Measurements from ENCODE around the gene ORAI2.
"Not testable (repeated sequence)": the region's sequence is repeated elsewhere in the genome, so short reads cannot be mapped to it uniquely, and the experiment has no call there.

ORAI2 gene

GRCh38 chr7:102472126-102473041 lies 39.0 kb downstream of the ORAI2 start:
- no peak for DNase-seq

DNA sequence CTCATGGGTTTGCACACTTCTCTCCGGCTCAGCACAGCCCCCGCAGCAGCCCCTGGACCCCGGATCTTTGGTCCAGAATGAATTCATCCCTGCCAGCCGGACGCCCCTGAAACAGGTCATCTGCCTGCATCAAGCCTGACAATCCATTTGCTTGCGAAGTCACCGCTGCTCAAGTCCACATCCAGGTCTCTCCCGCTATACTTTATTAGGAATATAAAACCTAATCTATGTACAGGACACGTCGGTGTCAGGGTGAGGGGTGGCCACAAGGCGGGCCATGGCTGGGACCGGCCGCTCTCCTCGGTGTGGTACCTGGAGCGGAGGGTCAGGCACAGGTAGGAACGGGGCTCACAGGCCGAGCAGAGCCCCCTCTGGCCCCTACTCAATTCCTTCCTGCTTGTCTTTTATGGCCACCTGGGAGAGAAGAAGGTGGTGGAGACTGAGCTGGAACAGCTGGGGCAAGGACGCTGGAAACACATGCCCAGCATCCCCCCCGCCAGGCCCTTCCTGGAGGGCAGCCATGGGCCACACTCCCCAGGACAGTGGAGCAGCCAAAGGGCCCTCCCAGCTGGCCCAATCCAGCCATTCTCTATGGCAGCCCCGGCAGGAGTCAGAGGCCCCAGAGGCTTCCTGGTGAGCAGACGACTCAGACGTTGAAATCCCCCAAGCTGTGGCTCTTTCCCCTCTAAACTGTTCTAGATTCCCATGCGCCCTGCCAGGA lies 40.1 kb downstream of the ORAI2 start:
- no peak for DNase-seq

DNA sequence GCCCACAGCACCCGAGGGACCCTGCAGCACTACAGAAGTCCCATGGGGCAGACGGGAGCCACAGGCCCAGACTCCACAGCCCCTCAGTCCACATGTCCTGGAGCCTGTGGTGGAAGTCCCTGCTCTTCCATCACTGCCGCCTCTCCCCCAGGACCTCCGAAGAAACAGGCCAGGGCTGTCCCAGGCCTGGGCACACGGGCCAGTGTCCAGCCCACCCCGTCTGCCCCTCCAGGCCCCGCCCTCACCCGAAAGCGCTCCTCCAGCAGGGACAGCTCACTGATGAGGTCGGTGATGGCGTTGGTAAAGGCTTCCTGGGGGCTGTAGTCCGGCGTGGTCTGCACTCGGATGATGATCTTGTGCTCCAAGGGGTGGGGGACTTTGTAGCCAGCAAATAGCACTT lies 40.7 kb downstream of the ORAI2 start:
- not testable (repeated sequence) for DNase-seq

- DNase-seq, result not testable (repeated sequence)
Observed at GRCh38 chr7:102474736-102475435, 41.5 kb downstream of the ORAI2 start.

DNA sequence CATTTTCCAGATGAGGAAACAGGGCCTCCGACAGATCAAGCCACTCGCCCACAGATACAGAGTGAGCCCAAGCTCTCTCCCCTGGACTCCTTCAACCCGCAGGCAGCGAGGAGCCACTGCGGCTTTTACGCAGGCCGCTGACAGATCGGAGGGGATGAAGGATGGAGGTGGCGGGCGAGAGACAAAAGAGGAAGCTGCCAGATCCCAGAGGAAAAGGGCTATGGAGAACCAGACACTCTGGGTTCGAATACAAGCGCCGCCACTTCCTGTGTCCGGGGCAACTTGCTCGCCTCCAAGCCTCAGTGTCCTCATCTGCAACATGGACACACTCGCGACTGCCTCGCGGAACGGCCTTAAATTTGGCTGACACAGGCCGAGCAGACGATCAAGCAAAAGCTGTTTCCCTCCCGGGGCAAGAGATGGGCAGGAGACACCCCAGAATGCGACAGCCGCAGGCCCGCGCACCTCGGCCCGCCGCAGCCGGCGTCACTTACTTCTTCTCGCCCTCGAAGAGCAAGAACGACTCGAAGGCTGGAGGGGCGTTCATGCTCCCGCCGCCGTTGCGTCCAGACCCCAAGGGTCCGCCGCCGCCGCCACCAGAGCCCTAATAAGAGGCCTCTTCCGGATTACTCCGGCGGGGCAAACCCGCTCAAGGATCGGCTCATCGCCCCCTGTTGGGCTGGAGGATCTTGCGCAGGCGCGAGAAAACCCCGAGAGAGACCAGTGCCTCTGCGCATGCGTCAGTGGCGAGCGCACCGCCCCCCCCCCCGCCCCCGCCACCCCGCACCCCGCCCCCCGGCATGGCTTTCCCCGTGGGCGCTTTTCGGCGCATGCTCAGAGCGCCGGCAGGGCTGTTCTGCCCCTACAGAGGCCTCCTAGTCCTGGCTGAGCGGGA lies 45.2 kb downstream of the ORAI2 start, which contains the start of gene POLR2J:
Gene POLR2J (minus strand): TSS at position 609 of the 895 bp plus-strand sequence. CDS start 62 bp downstream, at position 547.
- not testable (repeated sequence) for DNase-seq

GRCh38 chr7:102479209-102479584 lies 45.8 kb downstream of the ORAI2 start:
- DNase-seq, result not testable (repeated sequence)

- not testable (repeated sequence) for DNase-seq
Observed at GRCh38 chr7:102479982-102480637, 46.7 kb downstream of the ORAI2 start.

DNA sequence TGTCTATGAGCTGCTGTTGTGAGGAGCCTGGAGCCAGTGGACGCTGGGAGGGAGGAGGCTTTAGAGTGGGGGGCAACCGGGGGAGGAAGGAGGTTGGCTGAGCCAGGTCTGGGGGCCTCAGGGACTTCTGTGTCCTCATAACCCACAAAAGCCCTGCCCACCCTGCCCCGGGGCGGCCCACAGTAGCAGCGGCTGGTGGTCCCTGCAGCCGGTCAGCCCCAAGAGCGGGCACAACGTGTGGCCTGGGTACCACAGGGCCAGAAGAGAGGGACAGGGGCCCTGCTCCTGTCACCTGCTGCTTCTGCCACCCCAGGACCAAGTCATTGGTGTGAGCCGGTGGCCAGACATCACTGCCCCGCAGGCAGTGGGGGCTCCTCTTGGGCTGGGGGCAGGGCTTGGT lies 48.6 kb downstream of the ORAI2 start:
- DNase-seq, result not testable (repeated sequence)

DNA sequence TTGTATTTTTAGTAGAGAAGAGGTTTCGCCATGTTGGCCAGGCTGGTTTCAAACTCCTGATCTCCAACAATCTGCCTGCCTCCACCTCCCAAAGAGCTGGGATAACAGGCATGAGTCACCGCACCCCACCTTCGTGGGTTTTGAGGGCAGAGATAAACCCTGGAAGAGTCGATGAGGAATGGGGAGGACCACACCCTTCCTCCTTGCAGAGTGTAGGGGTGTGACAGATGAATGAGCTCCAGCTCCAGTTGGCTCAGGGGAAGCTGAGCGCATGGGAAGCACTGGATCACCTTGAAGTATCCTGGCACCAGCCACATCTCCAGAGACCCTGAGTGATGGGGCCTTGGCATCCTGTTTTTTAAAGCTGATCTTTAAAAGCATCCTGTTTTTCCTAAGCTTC lies 50.9 kb downstream of the ORAI2 start:
- not testable (repeated sequence) for DNase-seq

DNA sequence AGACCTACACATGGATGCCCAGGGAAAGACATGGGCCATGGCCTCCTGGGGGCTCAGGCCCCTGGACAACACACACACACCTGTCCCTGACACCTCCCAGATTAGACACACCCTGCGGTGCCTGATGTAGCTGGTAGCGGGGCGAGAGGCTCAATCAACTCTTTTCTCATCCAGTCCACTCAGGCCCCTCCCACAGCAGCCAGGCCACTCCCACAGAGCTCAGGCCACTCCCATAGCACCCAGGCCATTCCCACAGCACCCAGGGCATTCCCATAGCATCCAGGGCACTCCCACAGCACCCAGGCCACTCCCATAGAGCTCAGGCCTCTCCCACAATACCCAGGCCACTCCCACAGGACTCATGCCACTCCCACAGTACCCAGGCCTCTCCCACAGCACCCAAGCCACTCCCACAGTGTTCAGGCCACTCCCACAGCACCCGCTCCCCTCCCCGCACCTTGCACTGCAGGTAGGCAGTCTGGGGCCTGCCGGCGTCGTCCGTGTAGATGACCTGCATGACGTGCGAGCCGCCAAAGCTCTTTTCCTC lies 57.2 kb downstream of the ORAI2 start:
- DNase-seq, result not testable (repeated sequence)

GRCh38 chr7:102493220-102493935 lies 60.0 kb downstream of the ORAI2 start:
- not testable (repeated sequence) for DNase-seq

DNA sequence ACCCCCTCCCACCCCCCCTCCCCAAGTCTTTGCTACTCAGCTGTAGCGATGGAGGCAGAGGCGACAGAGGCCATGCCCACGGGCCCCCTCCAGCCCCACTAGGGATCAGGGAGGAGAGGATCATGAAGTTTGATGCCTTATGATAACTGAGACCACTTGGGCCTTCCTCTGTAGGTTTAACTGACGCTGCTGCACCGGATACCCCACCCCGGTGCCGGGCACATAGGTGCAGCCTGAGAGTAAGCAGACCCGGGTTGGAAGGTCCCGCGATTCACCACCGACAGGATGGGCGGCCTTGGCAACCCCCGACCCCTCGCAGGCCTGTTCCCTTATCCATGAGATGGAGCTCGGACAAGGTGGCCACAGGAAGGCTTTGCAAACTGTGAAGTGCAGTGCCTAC lies 60.7 kb downstream of the ORAI2 start:
- DNase-seq, result not testable (repeated sequence)

GRCh38 chr7:102494473-102495149 lies 61.2 kb downstream of the ORAI2 start:
- not testable (repeated sequence) for DNase-seq

DNA sequence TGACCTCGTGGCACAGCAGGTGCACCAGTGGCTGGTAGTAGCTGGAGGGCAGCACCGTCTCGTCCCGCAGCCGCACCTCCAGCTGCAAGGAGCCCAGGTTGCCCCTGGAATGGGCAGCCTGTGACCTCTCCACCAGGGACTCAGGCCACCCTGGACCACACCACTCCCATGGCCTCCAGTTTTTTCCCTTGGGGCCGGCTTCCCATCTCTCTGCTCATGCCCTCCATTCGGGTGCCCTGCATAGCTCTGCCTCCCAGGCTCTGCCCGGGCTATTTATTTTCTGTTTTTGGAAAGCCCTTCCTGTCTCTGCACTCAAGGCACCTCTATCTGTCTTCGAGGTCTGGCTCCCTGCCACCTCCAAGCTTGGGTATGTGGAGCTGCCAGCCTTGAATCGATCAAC lies 63.5 kb downstream of the ORAI2 start:
- not testable (repeated sequence) for DNase-seq

GRCh38 chr7:102497308-102497707 lies 63.9 kb downstream of the ORAI2 start:
- not testable (repeated sequence) for DNase-seq

GRCh38 chr7:102498321-102498720 lies 64.9 kb downstream of the ORAI2 start:
- DNase-seq, result not testable (repeated sequence)

DNA sequence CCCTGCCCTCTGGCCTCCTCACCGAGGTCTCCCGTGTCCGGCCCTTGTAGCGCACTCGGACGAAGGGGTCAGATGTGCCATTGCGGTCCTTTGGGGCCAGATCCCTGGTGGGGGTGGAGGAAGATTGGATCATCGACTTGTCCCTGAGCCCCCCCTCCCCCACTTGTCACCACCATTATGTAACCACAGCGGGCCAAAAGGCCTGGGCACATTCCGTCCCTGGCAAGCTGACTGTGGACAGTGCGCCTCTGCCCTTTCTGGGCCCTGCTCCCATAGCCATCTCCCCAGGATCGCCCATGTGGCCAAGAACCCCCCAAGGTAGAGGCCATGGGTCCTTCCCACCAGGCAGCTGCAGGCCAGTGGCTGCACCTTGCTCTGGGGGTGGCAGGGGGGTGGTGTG lies 69.8 kb downstream of the ORAI2 start:
- DNase-seq, result not testable (repeated sequence)

DNA sequence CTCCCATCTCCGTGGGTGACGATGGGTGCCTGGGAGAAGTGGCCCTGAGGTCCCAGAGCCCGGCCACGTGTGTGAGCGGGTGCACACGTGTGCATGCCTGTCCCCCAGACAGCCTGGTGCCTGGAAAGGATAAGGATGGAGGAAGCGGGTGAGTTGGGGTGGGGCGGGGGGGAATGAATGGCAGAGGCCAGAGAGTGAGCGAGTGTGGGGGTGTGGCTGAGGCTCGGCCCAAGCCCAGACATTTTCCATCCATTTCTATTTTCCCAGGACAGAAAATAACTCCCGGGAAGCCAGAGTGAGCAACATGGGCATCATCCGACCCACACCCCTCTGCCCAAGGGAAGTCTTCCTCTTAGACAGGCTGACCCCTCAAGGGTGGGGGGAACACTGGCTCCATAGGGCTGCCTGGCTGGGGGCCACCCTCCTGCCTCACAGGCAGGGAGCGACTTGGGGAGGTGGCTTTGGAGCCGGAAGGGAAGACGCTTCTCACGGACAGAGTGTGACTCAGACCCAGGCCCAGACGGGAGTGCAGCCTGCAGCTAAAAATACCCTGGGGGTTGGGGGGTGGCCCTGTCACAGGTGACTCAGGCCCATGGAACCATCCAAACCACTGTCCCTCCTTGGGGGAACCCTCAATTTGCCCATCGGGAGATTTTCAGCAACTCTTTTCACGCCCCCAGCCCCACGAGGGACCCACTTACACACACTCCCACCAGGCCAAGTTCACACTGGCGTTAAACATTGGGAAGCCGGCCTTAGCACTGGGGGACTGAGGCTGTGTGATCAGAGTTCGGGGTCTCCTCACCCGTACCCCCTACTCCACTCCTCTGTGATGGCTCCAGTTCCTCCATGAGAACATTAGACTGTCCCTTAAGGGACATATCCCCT lies 72.2 kb downstream of the ORAI2 start:
- DNase-seq, result not testable (repeated sequence)
